Hepatocyte (in vitro differentiated cells): Measurements from ENCODE around the gene TLN1.

Experiments used
- CTCF ChIP-seq: fragments of 200-600 bp; sonication (generic); IDR thresholded peaks from 2 replicates; pipeline ENCODE4 v1.5.1; 2016; ENCODE audit warnings: antibody characterized with exemption, mild to moderate bottlenecking; ENCODE audit not compliant: poor library complexity
- EZH2 ChIP-seq: fragments of 200-600 bp; sonication (generic); IDR thresholded peaks from 2 replicates; pipeline ENCODE4 v1.6.1; 2016; ENCODE audit warnings: antibody characterized with exemption, mild to moderate bottlenecking, borderline replicate concordance
- EZH2phosphoT487 ChIP-seq: fragments of 200-600 bp; sonication (generic); IDR thresholded peaks from one replicate; pipeline ENCODE4 v1.6.1; 2018; ENCODE audit warnings: antibody characterized with exemption, mild to moderate bottlenecking, low read depth, moderate library complexity; ENCODE audit not compliant: unreplicated experiment, severe bottlenecking

DNA sequence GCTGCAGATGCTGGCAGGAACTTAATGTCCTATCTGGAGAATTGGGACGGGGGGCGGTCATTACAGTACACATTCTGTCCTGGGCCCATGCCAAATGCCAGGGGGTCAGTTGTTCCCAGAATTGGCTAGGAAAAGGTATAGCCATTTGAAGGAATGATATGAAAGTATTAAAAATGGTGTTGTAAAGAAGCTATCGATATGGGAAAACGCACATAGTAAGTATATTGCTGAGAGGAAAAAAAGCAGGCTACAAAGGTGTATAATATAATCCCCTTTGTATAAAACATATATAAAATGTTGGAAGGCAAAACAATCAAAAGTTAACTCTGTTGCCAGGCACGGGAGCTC lies 66.5 kb downstream of the TLN1 start:
- no peak for TF ChIP-seq EZH2phosphoT487
- no peak for TF ChIP-seq CTCF
- TF ChIP-seq EZH2: no peak
